Measurements from ENCODE around the gene FXYD5. TPM values are rescaled to one million over a fixed set of nuclear protein-coding genes. Genes with fewer than 3 reads are reported as not detected.

Gene FXYD5
- total and polyA plus RNA-seq, 10 of the 15 experiments (the other 5 are each of a cell fraction or from before 2014, with no cell fraction given), result 30.0 to 159 (median 93.9) TPM

GRCh38 chr19:35153701-35154524, 622 bp upstream of the FXYD5 start (continued):
- no peak for TF ChIP-seq SMAD5 (IDR thresholded peaks at IDR 0.05; ENCODE audit: low read depth)
- no peak for TF ChIP-seq FOXK2 (IDR thresholded peaks at IDR 0.05)
- no peak for TF ChIP-seq JUND (IDR thresholded peaks at IDR 0.05; ENCODE audit: low read depth, low read length)
- TF ChIP-seq NBN (IDR thresholded peaks at IDR 0.05), result 0 out of 2 replicates have a peak, but pooled peaks have one; percentile 16
- no peak for TF ChIP-seq ETV6 (conservative IDR thresholded peaks at IDR 0.05 in 1 of 2, IDR thresholded peaks at IDR 0.05 in 1 of 2; ENCODE audit: borderline replicate concordance in 1 of 2, low read depth in 1 of 2)
- 0 out of 4 replicates have a peak, but pooled peaks have one; percentile 26 to 27 for TF ChIP-seq IKZF2 (IDR thresholded peaks at IDR 0.05)
- TF ChIP-seq, protein P1, sequence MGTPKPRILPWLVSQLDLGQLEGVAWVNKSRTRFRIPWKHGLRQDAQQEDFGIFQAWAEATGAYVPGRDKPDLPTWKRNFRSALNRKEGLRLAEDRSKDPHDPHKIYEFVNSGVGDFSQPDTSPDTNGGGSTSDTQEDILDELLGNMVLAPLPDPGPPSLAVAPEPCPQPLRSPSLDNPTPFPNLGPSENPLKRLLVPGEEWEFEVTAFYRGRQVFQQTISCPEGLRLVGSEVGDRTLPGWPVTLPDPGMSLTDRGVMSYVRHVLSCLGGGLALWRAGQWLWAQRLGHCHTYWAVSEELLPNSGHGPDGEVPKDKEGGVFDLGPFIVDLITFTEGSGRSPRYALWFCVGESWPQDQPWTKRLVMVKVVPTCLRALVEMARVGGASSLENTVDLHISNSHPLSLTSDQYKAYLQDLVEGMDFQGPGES (IDR thresholded peaks at IDR 0.05), result no peak
- TF ChIP-seq PRDM15 (CRISPR knock-in tag; IDR thresholded peaks at IDR 0.05), result no peak
- TF ChIP-seq, protein P2, sequence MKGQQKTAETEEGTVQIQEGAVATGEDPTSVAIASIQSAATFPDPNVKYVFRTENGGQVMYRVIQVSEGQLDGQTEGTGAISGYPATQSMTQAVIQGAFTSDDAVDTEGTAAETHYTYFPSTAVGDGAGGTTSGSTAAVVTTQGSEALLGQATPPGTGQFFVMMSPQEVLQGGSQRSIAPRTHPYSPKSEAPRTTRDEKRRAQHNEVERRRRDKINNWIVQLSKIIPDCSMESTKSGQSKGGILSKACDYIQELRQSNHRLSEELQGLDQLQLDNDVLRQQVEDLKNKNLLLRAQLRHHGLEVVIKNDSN (IDR thresholded peaks at IDR 0.05; ENCODE audit: borderline replicate concordance, extremely low read length, insufficient read depth, low read depth, low read length), result no peak
- no peak for TF ChIP-seq CHD1 (IDR thresholded peaks at IDR 0.05; ENCODE audit: low read depth, low read length)
- no peak for TF ChIP-seq DPF2 (IDR thresholded peaks at IDR 0.05)
- TF ChIP-seq NFXL1 (IDR thresholded peaks at IDR 0.05; ENCODE audit: borderline replicate concordance), result no peak
- TF ChIP-seq EGR1 (IDR thresholded peaks at IDR 0.05; ENCODE audit: borderline replicate concordance in 1 of 2, low read depth in 2 of 2, low read length in 2 of 2), result no peak
- peak; percentile 56; the same call in 1 of the 2 replicates for TF ChIP-seq SMARCA5 (IDR thresholded peaks at IDR 0.05)
- no peak for TF ChIP-seq WRNIP1 (IDR thresholded peaks at IDR 0.05; ENCODE audit: borderline replicate concordance, low read depth, low read length)
- TF ChIP-seq CBX3 (IDR thresholded peaks at IDR 0.05; ENCODE audit: borderline replicate concordance, low read depth), result no peak
- TF ChIP-seq ELK1 (IDR thresholded peaks at IDR 0.05; ENCODE audit: low read depth, low read length), result 0 out of 2 replicates have a peak, but pooled peaks have one; percentile 35
- no peak for TF ChIP-seq TCF3 (IDR thresholded peaks at IDR 0.05; ENCODE audit: borderline replicate concordance, insufficient read depth, low read depth, low read length)

Measured in GM12878 (cell line).